CD14-positive monocyte (primary cell): ENCODE results near the gene NUP62CL. TPM values are rescaled to one million over a fixed set of nuclear protein-coding genes. Genes with fewer than 3 reads are reported as not detected.

Source experiments
- DNase-seq, 3 donors: peaks; one replicate each; pipeline ENCODE4 v3.0.0-alpha.2; 2011 to 2022
- H2AFZ ChIP-seq: 2 replicates; pipeline ENCODE4 v1.6.0; 2012; ENCODE audit warnings: mild to moderate bottlenecking, low read depth, low read length, inconsistent platforms; ENCODE audit not compliant: insufficient read depth, poor library complexity, severe bottlenecking
- H3K27ac ChIP-seq, 2 donors: 1 replicate in 1 of 2; 2 replicates in 1 of 2; pipeline ENCODE4 v1.5.1; 2012 to 2013; ENCODE audit warnings: low read length in 2 of 2, control low read depth in 1 of 2, inconsistent platforms in 1 of 2, low read depth in 1 of 2, mild to moderate bottlenecking in 1 of 2
- H3K27me3 ChIP-seq, 2 donors: one replicate each; pipeline versions ENCODE4 v1.6.0 to v1.6.1; 2011 to 2013; ENCODE audit warnings: low read length in 2 of 2; ENCODE audit not compliant: control insufficient read depth in 2 of 2, insufficient read depth in 2 of 2
- H3K36me3 ChIP-seq, 2 donors: replicated peaks in 1 of 2; 1 replicate in 1 of 2; 2 replicates in 1 of 2; pipeline versions ENCODE4 v1.5.1 to v1.6.1; 2012 to 2013; ENCODE audit warnings: low read length in 2 of 2, control low read depth in 1 of 2, inconsistent platforms in 1 of 2, mild to moderate bottlenecking in 1 of 2; ENCODE audit not compliant: insufficient read depth in 2 of 2, control insufficient read depth in 1 of 2
- H3K4me1 ChIP-seq, 2 donors: 1 replicate in 1 of 2; 2 replicates in 1 of 2; pipeline versions ENCODE4 v1.5.1 to v1.6.1; 2012 to 2013; ENCODE audit warnings: low read length in 2 of 2, control low read depth in 1 of 2, inconsistent platforms in 1 of 2, mild to moderate bottlenecking in 1 of 2, moderate library complexity in 1 of 2; ENCODE audit not compliant: insufficient read depth in 2 of 2, control insufficient read depth in 1 of 2
- H3K4me2 ChIP-seq: replicated peaks from 2 replicates; pipeline ENCODE3; 2012; ENCODE audit warnings: low read length, moderate library complexity, mild to moderate bottlenecking; ENCODE audit not compliant: poor library complexity, severe bottlenecking; ENCODE audit errors: extremely low read depth
- H3K4me3 ChIP-seq, 3 experiments: fragments of 200-600 bp in 1 of 3; sonication (generic) in 1 of 3; replicated peaks in 1 of 3; 1 replicate in 2 of 3; 2 replicates in 1 of 3; pipeline ENCODE4 v1.5.1; 2011 to 2013; ENCODE audit warnings: low read length in 3 of 3, mild to moderate bottlenecking in 3 of 3, control low read depth in 2 of 3, low read depth in 2 of 3, inconsistent platforms in 1 of 3, moderate library complexity in 1 of 3
- H3K79me2 ChIP-seq: 2 replicates; pipeline ENCODE4 v1.6.0; 2012; ENCODE audit warnings: mild to moderate bottlenecking, control low read depth, inconsistent platforms, low read length, moderate library complexity; ENCODE audit not compliant: insufficient read depth
- H3K9ac ChIP-seq: 2 replicates; pipeline ENCODE4 v1.6.0; 2017; ENCODE audit warnings: low read length, mild to moderate bottlenecking; ENCODE audit not compliant: insufficient read depth, poor library complexity, severe bottlenecking
- H3K9me3 ChIP-seq, 2 donors: replicated peaks in 1 of 2; 1 replicate in 1 of 2; 2 replicates in 1 of 2; pipeline versions ENCODE4 v1.5.1 to v1.6.1; 2012 to 2013; ENCODE audit warnings: low read length in 2 of 2, control low read depth in 1 of 2; ENCODE audit not compliant: control insufficient read depth in 1 of 2, insufficient read depth in 1 of 2
- H4K20me1 ChIP-seq: 2 replicates; pipeline ENCODE4 v1.6.0; 2012; ENCODE audit warnings: mild to moderate bottlenecking, low read length, control low read depth, moderate library complexity; ENCODE audit not compliant: insufficient read depth
- H3K27ac Mint-ChIP-seq, 7 donors: one replicate each; pipeline ENCODE4 v1.8.0; 2020; ENCODE audit warnings: mild to moderate bottlenecking in 7 of 7, mixed read lengths in 7 of 7, moderate library complexity in 6 of 7, inconsistent platforms in 2 of 7
- H3K27me3 Mint-ChIP-seq, 3 donors: one replicate each; pipeline ENCODE4 v1.8.0; 2021 to 2022; ENCODE audit warnings: low read depth in 3 of 3, mild to moderate bottlenecking in 3 of 3, mixed read lengths in 3 of 3, moderate library complexity in 3 of 3, inconsistent platforms in 1 of 3
- H3K36me3 Mint-ChIP-seq, 2 donors: one replicate each; pipeline ENCODE4 v1.8.0; 2020; ENCODE audit warnings: mixed read lengths in 2 of 2, inconsistent platforms in 1 of 2, mild to moderate bottlenecking in 1 of 2
- H3K4me1 Mint-ChIP-seq: one replicate; pipeline ENCODE4 v1.8.0; 2020; ENCODE audit warnings: mild to moderate bottlenecking, mixed read lengths
- H3K4me3 Mint-ChIP-seq, 2 donors: one replicate each; pipeline ENCODE4 v1.8.0; 2020; ENCODE audit warnings: mild to moderate bottlenecking in 2 of 2, mixed read lengths in 2 of 2, moderate library complexity in 1 of 2
- H3K9me3 Mint-ChIP-seq, 7 donors: one replicate each; pipeline ENCODE4 v1.8.0; 2020 to 2022; ENCODE audit warnings: mixed read lengths in 7 of 7, mild to moderate bottlenecking in 6 of 7, moderate library complexity in 6 of 7, inconsistent platforms in 2 of 7
- WGBS: methylation state at CpG from one replicate; pipeline ENCODE4 v1.1.5; 2013; ENCODE audit warnings: missing lambda C conversion rate; ENCODE audit not compliant: insufficient coverage; 5-methylcytosine and 5-hydroxymethylcytosine counted together
- intact Hi-C, 2 donors: fragments of 100-400 bp; cut with micrococcal nuclease; formaldehyde crosslinking; loops; one replicate each; pipeline versions ENCODE4 v1.15.0 to v1.15.1; 2023
- polyA plus RNA-seq, 3 donors: library from polyadenylated mRNA; depleted of rRNA in 1 of 3; unstranded in 2 of 3; stranded (reverse) in 1 of 3; fragments of 300-500 nt in 2 of 3; fragments of >200 nt in 1 of 3; fragmentation: Illumina TruSeq in 2 of 3; gene quantifications; 1 replicate in 2 of 3; 2 replicates in 1 of 3; pipeline ENCODE4 v1.2.3, GENCODE V29; 2012 to 2021
- TF ChIP-seq, protein P1 (sequence below): fragments of 200-600 bp; IDR thresholded peaks from one replicate; pipeline ENCODE4 v1.8.0; 2022; ENCODE audit warnings: antibody characterized with exemption, mild to moderate bottlenecking

The NUP62CL gene
- polyA plus RNA-seq, 3 donors = 0.09 TPM; not detected in 2

DNA sequence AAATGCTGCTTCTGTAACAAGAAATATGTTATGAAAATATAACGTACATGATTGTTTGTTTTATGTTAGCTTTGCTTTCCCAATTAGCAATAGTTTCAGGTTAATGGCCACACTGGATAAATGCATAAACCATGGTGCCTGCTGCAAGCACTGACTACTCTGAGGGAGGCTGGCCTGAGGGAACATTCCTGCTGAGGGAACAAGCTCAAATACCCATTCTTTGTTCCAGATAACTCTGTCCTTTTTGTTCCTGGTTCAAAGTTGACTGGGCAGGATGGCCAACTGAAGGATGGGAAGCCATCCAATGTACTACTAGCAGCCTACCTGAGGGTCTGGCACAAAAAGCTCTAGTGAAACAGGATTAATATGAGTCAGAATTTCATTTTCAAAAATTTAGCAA is 37.5 kb downstream of the NUP62CL start:
- H3K9me3 Mint-ChIP-seq = no peaks in the 10 kb centered on the region
- H3K27ac ChIP-seq = no peak overlapping the region
- TF ChIP-seq, protein P1, sequence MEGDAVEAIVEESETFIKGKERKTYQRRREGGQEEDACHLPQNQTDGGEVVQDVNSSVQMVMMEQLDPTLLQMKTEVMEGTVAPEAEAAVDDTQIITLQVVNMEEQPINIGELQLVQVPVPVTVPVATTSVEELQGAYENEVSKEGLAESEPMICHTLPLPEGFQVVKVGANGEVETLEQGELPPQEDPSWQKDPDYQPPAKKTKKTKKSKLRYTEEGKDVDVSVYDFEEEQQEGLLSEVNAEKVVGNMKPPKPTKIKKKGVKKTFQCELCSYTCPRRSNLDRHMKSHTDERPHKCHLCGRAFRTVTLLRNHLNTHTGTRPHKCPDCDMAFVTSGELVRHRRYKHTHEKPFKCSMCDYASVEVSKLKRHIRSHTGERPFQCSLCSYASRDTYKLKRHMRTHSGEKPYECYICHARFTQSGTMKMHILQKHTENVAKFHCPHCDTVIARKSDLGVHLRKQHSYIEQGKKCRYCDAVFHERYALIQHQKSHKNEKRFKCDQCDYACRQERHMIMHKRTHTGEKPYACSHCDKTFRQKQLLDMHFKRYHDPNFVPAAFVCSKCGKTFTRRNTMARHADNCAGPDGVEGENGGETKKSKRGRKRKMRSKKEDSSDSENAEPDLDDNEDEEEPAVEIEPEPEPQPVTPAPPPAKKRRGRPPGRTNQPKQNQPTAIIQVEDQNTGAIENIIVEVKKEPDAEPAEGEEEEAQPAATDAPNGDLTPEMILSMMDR = no peak

DNA sequence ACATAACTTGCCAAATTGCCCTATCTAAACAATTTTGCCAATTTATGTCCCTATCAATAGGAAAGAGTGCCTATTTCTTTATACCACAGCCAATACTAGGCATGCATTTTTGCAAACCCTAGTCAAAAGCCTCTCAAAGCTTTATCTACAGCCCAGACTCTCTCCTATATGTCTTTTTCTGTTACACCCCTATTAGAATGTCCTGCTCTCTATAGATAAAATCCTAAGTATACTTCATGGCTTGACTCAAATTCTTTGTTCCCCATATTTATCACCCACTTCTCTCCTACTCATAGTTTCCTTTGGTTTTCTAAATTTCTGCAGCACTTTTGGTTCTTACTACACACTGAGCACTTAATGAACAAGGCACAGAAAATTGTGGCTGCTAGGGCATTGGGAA is 38.0 kb downstream of the NUP62CL start:
- no peaks in the 10 kb centered on the region for H4K20me1 ChIP-seq
- TF ChIP-seq, protein P1 = no peak
- H3K9me3 Mint-ChIP-seq = no peaks in the 10 kb centered on the region
- H3K4me1 Mint-ChIP-seq = no peaks in the 10 kb centered on the region
- H3K79me2 ChIP-seq = no peaks in the 10 kb centered on the region
- H3K9me3 ChIP-seq = no peaks in the 10 kb centered on the region
- no peaks in the 10 kb centered on the region for H3K4me1 ChIP-seq
- H3K36me3 Mint-ChIP-seq = no peaks in the 10 kb centered on the region
- intact Hi-C loops = no loop called here
- H3K27ac Mint-ChIP-seq = no peak overlapping the region
- DNase-seq = no peak
- H3K27ac ChIP-seq = no peak overlapping the region
- H3K9ac ChIP-seq = no peak overlapping the region
- no peak overlapping the region for H3K4me3 Mint-ChIP-seq
- no peak overlapping the region for H3K4me3 ChIP-seq
- no peak overlapping the region for H3K4me2 ChIP-seq
- no peaks in the 10 kb centered on the region for H3K27me3 ChIP-seq
- no peaks in the 10 kb centered on the region for H3K36me3 ChIP-seq
- peaks cover 0 to 5% (median 2%) of the 10 kb centered on the region in 3 donors for H3K27me3 Mint-ChIP-seq
- H2AFZ ChIP-seq = no peak overlapping the region

More for the DNA sequence above, 37.5 kb downstream of the NUP62CL start:
- H3K27me3 Mint-ChIP-seq = peaks cover 0 to 5% (median 2%) of the 10 kb centered on the region in 3 donors
- H3K27ac Mint-ChIP-seq = no peak overlapping the region
- Histone ChIP-seq H3K9ac (no peak overlapping the region), H3K79me2 (no peaks in the 10 kb centered on the region), H3K4me2 (no peak overlapping the region), H4K20me1 (no peaks in the 10 kb centered on the region), H3K4me3 (no peak overlapping the region), H3K27me3 (no peaks in the 10 kb centered on the region), H3K36me3 (no peaks in the 10 kb centered on the region), H3K9me3 (no peaks in the 10 kb centered on the region), H2AFZ (no peak overlapping the region), H3K4me1 (no peaks in the 10 kb centered on the region)
- no peaks in the 10 kb centered on the region for H3K4me1 Mint-ChIP-seq
- no peak overlapping the region for H3K4me3 Mint-ChIP-seq
- no peak for DNase-seq
- no peaks in the 10 kb centered on the region for H3K36me3 Mint-ChIP-seq
- no CpG with 5 or more reads among the region's 1 CpG for WGBS
- intact Hi-C loops = no loop called here
